ENCODE results near the gene RPL37. TPM values are rescaled to one million over a fixed set of nuclear protein-coding genes. Genes with fewer than 3 reads are reported as not detected.

The RPL37 gene
- total and polyA plus RNA-seq, 8 donors: 87.9 to 2,879 (median 1,228) TPM

GRCh38 chr5:40853632-40854192 lies 18.7 kb upstream of the RPL37 start:
- WGBS, 5 donors: 82 to 90% (median 82%) methylated on average over 4 of the region's 4 CpGs
- Histone ChIP-seq H3K36me3 (peaks cover 0 to 49% (median 39%) of the 10 kb centered on the region in 4 donors), H3K4me3 (no peak overlapping the region), H3K4me1 (no peaks in the 10 kb centered on the region), H3K27ac (no peak overlapping the region), H3K9me3 (no peaks in the 10 kb centered on the region), H3K27me3 (no peaks in the 10 kb centered on the region)
- TF ChIP-seq EP300 (IDR thresholded peaks at IDR 0.05) (no peak), POLR2AphosphoS5 (IDR thresholded peaks at IDR 0.05) (no peak), POLR2A (IDR thresholded peaks at IDR 0.05) (no peak), CTCF (IDR thresholded peaks at IDR 0.05) (no peak)
- DNase-seq: no peak
- intact Hi-C loops (cut with DNase I; ENCODE audit: low total_unique reads): no loop called here

DNA sequence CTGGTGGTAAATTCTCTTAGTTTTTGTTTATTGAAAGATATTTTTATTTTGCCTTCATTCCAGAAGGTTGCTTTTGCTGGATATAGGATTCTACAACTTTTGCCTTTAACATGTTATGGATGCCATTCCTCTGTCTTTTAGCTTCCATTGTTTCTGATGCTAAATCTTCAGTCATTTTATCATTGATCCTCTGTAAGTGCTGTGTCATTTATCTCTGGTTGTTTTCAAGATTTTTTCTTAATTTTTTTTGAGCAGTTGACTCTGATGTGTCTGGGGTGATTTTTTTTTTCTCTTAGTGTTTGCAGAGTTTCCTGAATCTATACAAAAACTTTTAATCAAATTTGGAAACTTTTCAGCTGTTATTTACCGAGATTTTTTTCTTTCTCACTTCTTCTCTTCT lies 12.5 kb upstream of the RPL37 start:
- peaks cover 0 to 36% (median 24%) of the 10 kb centered on the region in 4 donors for H3K36me3 ChIP-seq
- H3K27ac ChIP-seq: no peak overlapping the region
- no peaks in the 10 kb centered on the region for H3K9me3 ChIP-seq
- TF ChIP-seq POLR2A (IDR thresholded peaks at IDR 0.05): no peak
- no peak for TF ChIP-seq CTCF (IDR thresholded peaks at IDR 0.05)
- no peak for TF ChIP-seq EP300 (IDR thresholded peaks at IDR 0.05)
- no peak for TF ChIP-seq POLR2AphosphoS5 (IDR thresholded peaks at IDR 0.05)
- H3K4me3 ChIP-seq: no peak overlapping the region
- DNase-seq: no peak
- H3K4me1 ChIP-seq: peaks cover 0 to 35% (median 12%) of the 10 kb centered on the region in 4 donors
- H3K27me3 ChIP-seq: no peaks in the 10 kb centered on the region
- WGBS, 5 donors: 80 to 100% (median 93%) methylated on average over 1 of the region's 1 CpG
- intact Hi-C loops (cut with DNase I; ENCODE audit: low total_unique reads): no loop called here

DNA sequence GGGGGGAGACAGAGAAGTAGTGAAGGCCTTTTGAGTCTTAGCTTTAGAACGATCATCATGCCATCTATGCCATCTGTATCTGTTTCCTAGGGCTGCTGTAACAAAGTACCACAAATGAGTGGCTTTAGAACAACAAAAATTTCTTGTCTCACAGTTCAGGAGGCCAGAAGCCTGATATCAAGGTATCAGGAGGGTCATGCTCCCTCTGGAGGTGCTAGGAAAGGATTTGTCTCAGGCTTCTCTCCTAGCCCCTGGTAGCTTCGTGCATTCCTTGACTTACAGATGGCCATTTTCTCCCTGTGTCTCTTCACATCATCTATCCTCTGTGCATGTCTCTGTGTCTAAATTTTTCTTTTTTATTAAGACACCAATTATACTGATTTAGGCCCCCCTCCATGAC lies 11.3 kb upstream of the RPL37 start:
- intact Hi-C loops (cut with DNase I; ENCODE audit: low total_unique reads): no loop called here
- TF ChIP-seq POLR2AphosphoS5 (IDR thresholded peaks at IDR 0.05): no peak
- TF ChIP-seq POLR2A (IDR thresholded peaks at IDR 0.05): no peak
- TF ChIP-seq CTCF (IDR thresholded peaks at IDR 0.05): no peak
- TF ChIP-seq EP300 (IDR thresholded peaks at IDR 0.05): no peak

GRCh38 chr5:40844565-40844964 lies 9.5 kb upstream of the RPL37 start:
- Histone ChIP-seq H3K36me3 (peaks cover 0 to 14% (median 10%) of the 10 kb centered on the region in 4 donors), H3K9me3 (no peaks in the 10 kb centered on the region), H3K27me3 (no peaks in the 10 kb centered on the region), H3K27ac (no peak overlapping the region), H3K4me3 (no peak overlapping the region), H3K4me1 (peaks cover 0 to 47% (median 14%) of the 10 kb centered on the region in 4 donors)
- WGBS, 5 donors: 87 to 98% (median 93%) methylated on average over 4 of the region's 4 CpGs
- no peak for DNase-seq
- TF ChIP-seq POLR2AphosphoS5 (IDR thresholded peaks at IDR 0.05): no peak
- TF ChIP-seq POLR2A (IDR thresholded peaks at IDR 0.05): no peak
- no peak for TF ChIP-seq EP300 (IDR thresholded peaks at IDR 0.05)
- TF ChIP-seq CTCF (IDR thresholded peaks at IDR 0.05): no peak
- intact Hi-C loops (cut with DNase I; ENCODE audit: low total_unique reads): no loop called here

More for the DNA sequence above, 11.3 kb upstream of the RPL37 start:
- WGBS, 5 donors: 85 to 95% (median 90%) methylated on average over 2 of the region's 2 CpGs
- Histone ChIP-seq H3K4me1 (peaks cover 0 to 41% (median 14%) of the 10 kb centered on the region in 4 donors), H3K9me3 (no peaks in the 10 kb centered on the region), H3K4me3 (no peak overlapping the region), H3K27me3 (no peaks in the 10 kb centered on the region), H3K27ac (no peak overlapping the region), H3K36me3 (peaks cover 0 to 25% (median 14%) of the 10 kb centered on the region in 4 donors)
- no peak for DNase-seq
